CD14-positive monocyte (primary cell): Measurements from ENCODE around the gene CCDC93. TPM values are rescaled to one million over a fixed set of nuclear protein-coding genes. Genes with fewer than 3 reads are reported as not detected.
A peak's percentile ranks its signal among the peaks of the same experiment; 100 is the strongest.

Experiments used
- DNase-seq, 3 donors: peaks; one replicate each; pipeline ENCODE4 v3.0.0-alpha.2; 2011 to 2022
- H2AFZ ChIP-seq: 2 replicates; pipeline ENCODE4 v1.6.0; 2012; ENCODE audit warnings: mild to moderate bottlenecking, low read depth, low read length, inconsistent platforms; ENCODE audit not compliant: insufficient read depth, poor library complexity, severe bottlenecking
- H3K27ac ChIP-seq, 2 donors: 1 replicate in 1 of 2; 2 replicates in 1 of 2; pipeline ENCODE4 v1.5.1; 2012 to 2013; ENCODE audit warnings: low read length in 2 of 2, control low read depth in 1 of 2, inconsistent platforms in 1 of 2, low read depth in 1 of 2, mild to moderate bottlenecking in 1 of 2
- H3K27me3 ChIP-seq, 2 donors: one replicate each; pipeline versions ENCODE4 v1.6.0 to v1.6.1; 2011 to 2013; ENCODE audit warnings: low read length in 2 of 2; ENCODE audit not compliant: control insufficient read depth in 2 of 2, insufficient read depth in 2 of 2
- H3K36me3 ChIP-seq, 2 donors: replicated peaks in 1 of 2; 1 replicate in 1 of 2; 2 replicates in 1 of 2; pipeline versions ENCODE4 v1.5.1 to v1.6.1; 2012 to 2013; ENCODE audit warnings: low read length in 2 of 2, control low read depth in 1 of 2, inconsistent platforms in 1 of 2, mild to moderate bottlenecking in 1 of 2; ENCODE audit not compliant: insufficient read depth in 2 of 2, control insufficient read depth in 1 of 2
- H3K4me1 ChIP-seq, 2 donors: 1 replicate in 1 of 2; 2 replicates in 1 of 2; pipeline versions ENCODE4 v1.5.1 to v1.6.1; 2012 to 2013; ENCODE audit warnings: low read length in 2 of 2, control low read depth in 1 of 2, inconsistent platforms in 1 of 2, mild to moderate bottlenecking in 1 of 2, moderate library complexity in 1 of 2; ENCODE audit not compliant: insufficient read depth in 2 of 2, control insufficient read depth in 1 of 2
- H3K4me2 ChIP-seq: replicated peaks from 2 replicates; pipeline ENCODE3; 2012; ENCODE audit warnings: low read length, moderate library complexity, mild to moderate bottlenecking; ENCODE audit not compliant: poor library complexity, severe bottlenecking; ENCODE audit errors: extremely low read depth
- H3K4me3 ChIP-seq, 3 experiments: fragments of 200-600 bp in 1 of 3; sonication (generic) in 1 of 3; replicated peaks in 1 of 3; 1 replicate in 2 of 3; 2 replicates in 1 of 3; pipeline ENCODE4 v1.5.1; 2011 to 2013; ENCODE audit warnings: low read length in 3 of 3, mild to moderate bottlenecking in 3 of 3, control low read depth in 2 of 3, low read depth in 2 of 3, inconsistent platforms in 1 of 3, moderate library complexity in 1 of 3
- H3K79me2 ChIP-seq: 2 replicates; pipeline ENCODE4 v1.6.0; 2012; ENCODE audit warnings: mild to moderate bottlenecking, control low read depth, inconsistent platforms, low read length, moderate library complexity; ENCODE audit not compliant: insufficient read depth
- H3K9ac ChIP-seq: 2 replicates; pipeline ENCODE4 v1.6.0; 2017; ENCODE audit warnings: low read length, mild to moderate bottlenecking; ENCODE audit not compliant: insufficient read depth, poor library complexity, severe bottlenecking
- H3K9me3 ChIP-seq, 2 donors: replicated peaks in 1 of 2; 1 replicate in 1 of 2; 2 replicates in 1 of 2; pipeline versions ENCODE4 v1.5.1 to v1.6.1; 2012 to 2013; ENCODE audit warnings: low read length in 2 of 2, control low read depth in 1 of 2; ENCODE audit not compliant: control insufficient read depth in 1 of 2, insufficient read depth in 1 of 2
- H4K20me1 ChIP-seq: 2 replicates; pipeline ENCODE4 v1.6.0; 2012; ENCODE audit warnings: mild to moderate bottlenecking, low read length, control low read depth, moderate library complexity; ENCODE audit not compliant: insufficient read depth
- H3K27ac Mint-ChIP-seq, 7 donors: one replicate each; pipeline ENCODE4 v1.8.0; 2020; ENCODE audit warnings: mild to moderate bottlenecking in 7 of 7, mixed read lengths in 7 of 7, moderate library complexity in 6 of 7, inconsistent platforms in 2 of 7
- H3K27me3 Mint-ChIP-seq, 3 donors: one replicate each; pipeline ENCODE4 v1.8.0; 2021 to 2022; ENCODE audit warnings: low read depth in 3 of 3, mild to moderate bottlenecking in 3 of 3, mixed read lengths in 3 of 3, moderate library complexity in 3 of 3, inconsistent platforms in 1 of 3
- H3K36me3 Mint-ChIP-seq, 2 donors: one replicate each; pipeline ENCODE4 v1.8.0; 2020; ENCODE audit warnings: mixed read lengths in 2 of 2, inconsistent platforms in 1 of 2, mild to moderate bottlenecking in 1 of 2
- H3K4me1 Mint-ChIP-seq: one replicate; pipeline ENCODE4 v1.8.0; 2020; ENCODE audit warnings: mild to moderate bottlenecking, mixed read lengths
- H3K4me3 Mint-ChIP-seq, 2 donors: one replicate each; pipeline ENCODE4 v1.8.0; 2020; ENCODE audit warnings: mild to moderate bottlenecking in 2 of 2, mixed read lengths in 2 of 2, moderate library complexity in 1 of 2
- H3K9me3 Mint-ChIP-seq, 7 donors: one replicate each; pipeline ENCODE4 v1.8.0; 2020 to 2022; ENCODE audit warnings: mixed read lengths in 7 of 7, mild to moderate bottlenecking in 6 of 7, moderate library complexity in 6 of 7, inconsistent platforms in 2 of 7
- WGBS: methylation state at CpG from one replicate; pipeline ENCODE4 v1.1.5; 2013; ENCODE audit warnings: missing lambda C conversion rate; ENCODE audit not compliant: insufficient coverage; 5-methylcytosine and 5-hydroxymethylcytosine counted together
- intact Hi-C, 2 donors: fragments of 100-400 bp; cut with micrococcal nuclease; formaldehyde crosslinking; loops; one replicate each; pipeline versions ENCODE4 v1.15.0 to v1.15.1; 2023
- polyA plus RNA-seq, 3 donors: library from polyadenylated mRNA; depleted of rRNA in 1 of 3; unstranded in 2 of 3; stranded (reverse) in 1 of 3; fragments of 300-500 nt in 2 of 3; fragments of >200 nt in 1 of 3; fragmentation: Illumina TruSeq in 2 of 3; gene quantifications; 1 replicate in 2 of 3; 2 replicates in 1 of 3; pipeline ENCODE4 v1.2.3, GENCODE V29; 2012 to 2021
- TF ChIP-seq, protein P1 (sequence below): fragments of 200-600 bp; IDR thresholded peaks from one replicate; pipeline ENCODE4 v1.8.0; 2022; ENCODE audit warnings: antibody characterized with exemption, mild to moderate bottlenecking

The CCDC93 gene
- polyA plus RNA-seq, 3 donors = 2.5 to 20.7 (median 5.8) TPM

DNA sequence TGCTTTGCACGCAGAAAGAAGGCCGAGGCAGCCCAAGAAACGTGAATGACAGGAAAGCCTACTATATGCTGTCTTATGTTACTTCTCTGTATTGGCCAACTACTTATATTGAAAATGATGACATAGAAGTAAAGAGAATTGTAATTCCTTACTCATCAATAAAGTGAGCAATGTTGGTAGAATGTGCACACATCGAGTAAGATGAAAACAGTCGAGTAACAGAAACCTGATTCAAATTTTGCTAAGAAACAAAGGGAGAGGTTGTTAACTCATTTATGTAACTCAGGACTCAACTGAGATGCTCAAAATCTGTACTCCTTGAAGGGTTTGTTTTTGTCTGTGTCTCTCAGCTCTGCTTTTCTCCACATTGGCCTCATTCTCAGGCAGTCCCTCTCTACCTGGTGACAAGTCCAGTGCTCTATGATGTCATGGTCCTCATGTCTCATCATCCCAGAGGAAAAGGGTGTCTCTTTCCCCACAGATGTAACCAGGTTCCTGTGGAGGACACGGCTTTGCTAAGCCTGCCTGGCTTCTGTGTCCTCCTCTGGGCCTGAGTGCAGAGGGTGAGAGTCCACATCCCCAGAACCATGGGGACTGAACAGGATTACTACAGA, 30.3 kb upstream of the CCDC93 start:
- DNase-seq = no peak
- H3K9me3 Mint-ChIP-seq = peaks cover 0 to 2% (median 0%) of the 10 kb centered on the region in 7 donors
- no peaks in the 10 kb centered on the region for H4K20me1 ChIP-seq
- H3K4me1 ChIP-seq = peaks cover 8 to 19% of the 10 kb centered on the region in 2 donors
- H3K79me2 ChIP-seq = no peaks in the 10 kb centered on the region
- H3K27ac Mint-ChIP-seq = no peak overlapping the region
- no peak overlapping the region for H3K9ac ChIP-seq
- peak overlapping the region in 1 of 2 donors; percentile 28 for H3K4me3 Mint-ChIP-seq
- H3K27me3 Mint-ChIP-seq = peaks cover 15 to 23% (median 20%) of the 10 kb centered on the region in 3 donors
- H3K4me3 ChIP-seq = no peak overlapping the region
- peaks cover 0 to 5% of the 10 kb centered on the region in 2 donors for H3K27me3 ChIP-seq
- H3K4me1 Mint-ChIP-seq = peaks cover 15% of the 10 kb centered on the region
- intact Hi-C loops = loop anchor here in 1 of 2 donors (10.0 kb wide), 1 partner anchor 811 kb away; no protein-coding TSS in a partner anchor
- no peaks in the 10 kb centered on the region for H3K36me3 ChIP-seq
- TF ChIP-seq, protein P1, sequence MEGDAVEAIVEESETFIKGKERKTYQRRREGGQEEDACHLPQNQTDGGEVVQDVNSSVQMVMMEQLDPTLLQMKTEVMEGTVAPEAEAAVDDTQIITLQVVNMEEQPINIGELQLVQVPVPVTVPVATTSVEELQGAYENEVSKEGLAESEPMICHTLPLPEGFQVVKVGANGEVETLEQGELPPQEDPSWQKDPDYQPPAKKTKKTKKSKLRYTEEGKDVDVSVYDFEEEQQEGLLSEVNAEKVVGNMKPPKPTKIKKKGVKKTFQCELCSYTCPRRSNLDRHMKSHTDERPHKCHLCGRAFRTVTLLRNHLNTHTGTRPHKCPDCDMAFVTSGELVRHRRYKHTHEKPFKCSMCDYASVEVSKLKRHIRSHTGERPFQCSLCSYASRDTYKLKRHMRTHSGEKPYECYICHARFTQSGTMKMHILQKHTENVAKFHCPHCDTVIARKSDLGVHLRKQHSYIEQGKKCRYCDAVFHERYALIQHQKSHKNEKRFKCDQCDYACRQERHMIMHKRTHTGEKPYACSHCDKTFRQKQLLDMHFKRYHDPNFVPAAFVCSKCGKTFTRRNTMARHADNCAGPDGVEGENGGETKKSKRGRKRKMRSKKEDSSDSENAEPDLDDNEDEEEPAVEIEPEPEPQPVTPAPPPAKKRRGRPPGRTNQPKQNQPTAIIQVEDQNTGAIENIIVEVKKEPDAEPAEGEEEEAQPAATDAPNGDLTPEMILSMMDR = no peak
- no CpG with 5 or more reads among the region's 6 CpGs for WGBS
- H3K9me3 ChIP-seq = no peaks in the 10 kb centered on the region
- H3K27ac ChIP-seq = no peak overlapping the region
- H3K4me2 ChIP-seq = no peak overlapping the region
- H3K36me3 Mint-ChIP-seq = no peaks in the 10 kb centered on the region
- no peak overlapping the region for H2AFZ ChIP-seq

DNA sequence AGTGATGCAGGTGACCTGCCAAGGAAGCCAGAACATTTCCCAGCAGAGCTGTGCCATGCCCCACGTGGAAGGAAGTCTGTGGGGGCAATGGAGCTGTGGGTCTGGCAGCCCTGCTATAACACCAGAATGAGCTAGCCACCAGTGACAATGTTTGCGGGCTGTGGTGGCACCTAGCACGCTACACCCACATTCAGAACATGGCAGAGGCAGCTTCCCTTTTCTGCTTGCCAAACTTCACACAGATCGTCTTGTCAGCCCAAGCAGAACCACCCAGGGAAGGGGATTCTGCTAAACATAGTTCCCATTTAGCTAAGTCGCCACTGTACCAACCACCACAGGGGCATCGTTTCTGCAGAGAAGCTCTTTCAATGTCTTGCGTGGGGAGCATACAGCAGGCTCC, 27.0 kb upstream of the CCDC93 start:
- H3K4me2 ChIP-seq = no peak overlapping the region
- 31% methylated on average over 7 of the region's 7 CpGs for WGBS
- TF ChIP-seq, protein P1 = no peak

More for the DNA sequence above, 27.0 kb upstream of the CCDC93 start:
- H3K4me1 ChIP-seq = peaks cover 6 to 8% of the 10 kb centered on the region in 2 donors
- DNase-seq = peak; percentile 22 to 55 (median 36)
- peaks cover 0 to 2% of the 10 kb centered on the region in 2 donors for H3K36me3 Mint-ChIP-seq
- H3K9me3 Mint-ChIP-seq = peaks cover 6 to 10% (median 7%) of the 10 kb centered on the region in 7 donors
- no peaks in the 10 kb centered on the region for H3K36me3 ChIP-seq
- peak overlapping the region in 1 of 7 donors; percentile 52 for H3K27ac Mint-ChIP-seq
- peaks cover 22 to 32% (median 29%) of the 10 kb centered on the region in 3 donors for H3K27me3 Mint-ChIP-seq
- no peaks in the 10 kb centered on the region for H3K79me2 ChIP-seq
- intact Hi-C loops = loop anchor here in 1 of 2 donors (10.0 kb wide), 1 partner anchor 814 kb away; no protein-coding TSS in a partner anchor
- peaks cover 0 to 5% of the 10 kb centered on the region in 2 donors for H3K9me3 ChIP-seq
- H3K27me3 ChIP-seq = peaks cover 0 to 19% of the 10 kb centered on the region in 2 donors
- no peak overlapping the region for H3K4me3 Mint-ChIP-seq
- no peak overlapping the region for H2AFZ ChIP-seq
- peaks cover 7% of the 10 kb centered on the region for H3K4me1 Mint-ChIP-seq
- no peak overlapping the region for H3K4me3 ChIP-seq
- no peaks in the 10 kb centered on the region for H4K20me1 ChIP-seq
- no peak overlapping the region for H3K9ac ChIP-seq
- no peak overlapping the region for H3K27ac ChIP-seq
